Nephron (organoid): ENCODE results near the gene KRT83.
A peak's percentile ranks its signal among the peaks of the same experiment; 100 is the strongest.

ENCODE experiments used
- H3K27ac Mint-ChIP-seq, 3 experiments: 2 replicates each; pipeline ENCODE4 v1.8.0; 2020; ENCODE audit warnings: mixed read lengths in 3 of 3, mild to moderate bottlenecking in 2 of 3, moderate library complexity in 1 of 3
- H3K27me3 Mint-ChIP-seq: 2 replicates; pipeline ENCODE4 v1.8.0; 2021; ENCODE audit warnings: low read depth, mild to moderate bottlenecking, moderate library complexity, mixed read lengths
- H3K36me3 Mint-ChIP-seq: 2 replicates; pipeline ENCODE4 v1.8.0; 2020; ENCODE audit warnings: low read depth, mixed read lengths
- H3K4me1 Mint-ChIP-seq: 2 replicates; pipeline ENCODE4 v1.8.0; 2020; ENCODE audit warnings: mixed read lengths
- H3K4me3 Mint-ChIP-seq, 3 experiments: 2 replicates each; pipeline ENCODE4 v1.8.0; 2020; ENCODE audit warnings: mild to moderate bottlenecking in 3 of 3, mixed read lengths in 3 of 3, moderate library complexity in 2 of 3
- H3K9me3 Mint-ChIP-seq: 2 replicates; pipeline ENCODE4 v1.8.0; 2020; ENCODE audit warnings: mixed read lengths
- TF ChIP-seq, protein P1 (sequence below), 3 experiments: fragments of 200-600 bp; sonication (generic); IDR thresholded peaks; one replicate each; pipeline ENCODE4 v1.5.0; 2021; ENCODE audit warnings: antibody characterized with exemption in 3 of 3; ENCODE audit not compliant: unreplicated experiment in 3 of 3

The KRT83 gene

DNA sequence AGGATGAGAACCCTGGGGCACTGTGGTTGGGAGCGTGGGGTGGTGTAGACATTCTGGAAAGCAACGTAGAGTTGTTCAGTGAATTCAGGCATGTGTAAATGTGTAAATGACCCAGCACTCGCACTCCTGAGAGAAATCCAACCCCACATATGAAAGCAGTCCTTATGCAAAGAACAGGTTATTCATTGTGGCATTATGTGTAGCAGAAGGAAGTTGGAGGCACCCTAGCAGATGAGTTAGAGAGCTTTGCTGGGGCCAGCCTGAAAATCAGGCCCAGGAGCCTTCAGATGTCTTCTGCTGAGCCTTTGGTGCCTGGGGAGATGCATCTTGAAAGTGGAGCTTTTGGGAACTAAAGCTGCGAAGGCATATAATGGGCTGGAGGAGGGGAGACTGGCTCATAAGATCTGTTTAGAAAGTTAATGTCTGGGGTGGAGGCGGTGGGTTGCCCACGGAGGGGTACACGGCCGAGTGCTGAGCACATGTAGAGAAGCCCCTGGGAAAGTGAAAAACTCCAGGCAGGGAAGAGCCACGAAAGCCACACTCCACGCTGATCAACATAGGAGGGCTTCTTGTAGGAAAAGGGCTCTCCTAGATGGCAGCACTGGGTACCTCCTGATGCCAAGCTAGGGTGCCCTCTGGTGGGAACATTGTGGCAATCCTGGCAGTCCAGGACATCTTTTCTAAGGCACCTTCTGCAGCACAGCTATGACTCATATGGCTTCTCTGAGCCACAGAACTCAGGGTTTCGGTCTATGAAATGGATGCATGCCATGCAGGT is 6.0 kb upstream of the KRT83 start:
- TF ChIP-seq, protein P1, sequence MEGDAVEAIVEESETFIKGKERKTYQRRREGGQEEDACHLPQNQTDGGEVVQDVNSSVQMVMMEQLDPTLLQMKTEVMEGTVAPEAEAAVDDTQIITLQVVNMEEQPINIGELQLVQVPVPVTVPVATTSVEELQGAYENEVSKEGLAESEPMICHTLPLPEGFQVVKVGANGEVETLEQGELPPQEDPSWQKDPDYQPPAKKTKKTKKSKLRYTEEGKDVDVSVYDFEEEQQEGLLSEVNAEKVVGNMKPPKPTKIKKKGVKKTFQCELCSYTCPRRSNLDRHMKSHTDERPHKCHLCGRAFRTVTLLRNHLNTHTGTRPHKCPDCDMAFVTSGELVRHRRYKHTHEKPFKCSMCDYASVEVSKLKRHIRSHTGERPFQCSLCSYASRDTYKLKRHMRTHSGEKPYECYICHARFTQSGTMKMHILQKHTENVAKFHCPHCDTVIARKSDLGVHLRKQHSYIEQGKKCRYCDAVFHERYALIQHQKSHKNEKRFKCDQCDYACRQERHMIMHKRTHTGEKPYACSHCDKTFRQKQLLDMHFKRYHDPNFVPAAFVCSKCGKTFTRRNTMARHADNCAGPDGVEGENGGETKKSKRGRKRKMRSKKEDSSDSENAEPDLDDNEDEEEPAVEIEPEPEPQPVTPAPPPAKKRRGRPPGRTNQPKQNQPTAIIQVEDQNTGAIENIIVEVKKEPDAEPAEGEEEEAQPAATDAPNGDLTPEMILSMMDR (IDR thresholded peaks at IDR 0.05; ENCODE audit: unreplicated experiment in 3 of 3), result peak; percentile 57 to 69 (median 63)
- Mint-ChIP-seq H3K27me3 (peaks cover 36% of the 10 kb centered on the region), H3K27ac (no peak overlapping the region), H3K9me3 (no peaks in the 10 kb centered on the region), H3K36me3 (no peaks in the 10 kb centered on the region), H3K4me3 (no peak overlapping the region), H3K4me1 (no peaks in the 10 kb centered on the region)

DNA sequence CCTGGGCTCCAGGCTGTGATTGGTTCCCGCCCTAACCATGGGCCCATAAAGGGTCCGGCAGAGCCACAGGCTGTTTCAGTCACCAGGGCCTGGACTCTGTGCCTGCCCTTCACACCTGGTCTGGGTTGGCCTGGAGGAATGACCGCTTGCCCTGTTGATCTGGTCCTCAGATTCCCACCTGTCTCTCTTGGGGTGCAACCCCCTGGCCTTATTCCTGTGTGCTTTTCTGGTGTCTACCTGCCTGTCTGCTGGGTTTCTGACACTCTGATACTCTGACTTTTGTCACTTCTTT is 2.9 kb upstream of the KRT83 start:
- TF ChIP-seq, protein P1 (IDR thresholded peaks at IDR 0.05; ENCODE audit: unreplicated experiment in 3 of 3), result no peak
- peaks cover 59% of the 10 kb centered on the region for H3K27me3 Mint-ChIP-seq
- H3K9me3 Mint-ChIP-seq, result no peaks in the 10 kb centered on the region

DNA sequence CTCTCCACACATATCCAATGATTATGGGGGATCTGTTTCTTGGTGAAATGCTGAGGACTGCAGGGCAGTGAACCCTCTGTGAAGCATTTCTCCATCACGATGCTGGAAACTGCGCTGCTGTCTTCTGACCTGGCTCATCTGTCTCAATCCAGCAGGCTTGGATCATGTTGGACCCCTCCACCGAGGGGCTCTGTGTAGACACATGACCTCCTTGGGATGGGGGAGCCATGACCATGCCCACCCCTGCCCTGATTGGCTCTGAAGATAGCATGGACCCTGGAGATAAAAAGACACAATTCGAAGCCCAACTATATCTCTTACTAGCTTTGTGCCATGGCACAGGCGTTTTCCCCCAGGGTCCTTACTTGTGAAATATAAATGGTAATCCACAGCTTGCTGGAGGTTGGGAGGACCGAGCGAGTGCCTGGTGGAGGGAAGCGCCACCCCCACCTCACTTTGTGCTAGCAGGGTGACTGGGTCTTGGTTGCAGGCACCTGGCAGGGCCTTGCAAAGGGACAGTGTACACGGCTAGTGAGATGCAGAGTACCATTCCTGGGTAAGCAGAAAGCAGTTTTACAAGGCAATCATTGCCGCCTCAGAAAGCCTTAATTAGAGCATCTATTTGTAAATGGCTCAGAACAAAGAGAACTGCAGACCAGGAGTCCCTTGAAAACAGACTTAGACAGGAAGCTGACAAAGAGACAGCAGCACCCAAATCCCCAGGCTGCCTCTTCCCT is 2.4 kb upstream of the KRT83 start:
- no peaks in the 10 kb centered on the region for H3K4me1 Mint-ChIP-seq
- no peaks in the 10 kb centered on the region for H3K36me3 Mint-ChIP-seq
- no peak overlapping the region for H3K27ac Mint-ChIP-seq
- no peaks in the 10 kb centered on the region for H3K9me3 Mint-ChIP-seq
- TF ChIP-seq, protein P1 (IDR thresholded peaks at IDR 0.05; ENCODE audit: unreplicated experiment in 3 of 3), result no peak
- H3K27me3 Mint-ChIP-seq, result peaks cover 60% of the 10 kb centered on the region
- H3K4me3 Mint-ChIP-seq, result no peak overlapping the region

More for the DNA sequence above, 2.9 kb upstream of the KRT83 start:
- no peaks in the 10 kb centered on the region for H3K36me3 Mint-ChIP-seq
- no peak overlapping the region for H3K4me3 Mint-ChIP-seq
- H3K27ac Mint-ChIP-seq, result no peak overlapping the region
- H3K4me1 Mint-ChIP-seq, result no peaks in the 10 kb centered on the region

DNA sequence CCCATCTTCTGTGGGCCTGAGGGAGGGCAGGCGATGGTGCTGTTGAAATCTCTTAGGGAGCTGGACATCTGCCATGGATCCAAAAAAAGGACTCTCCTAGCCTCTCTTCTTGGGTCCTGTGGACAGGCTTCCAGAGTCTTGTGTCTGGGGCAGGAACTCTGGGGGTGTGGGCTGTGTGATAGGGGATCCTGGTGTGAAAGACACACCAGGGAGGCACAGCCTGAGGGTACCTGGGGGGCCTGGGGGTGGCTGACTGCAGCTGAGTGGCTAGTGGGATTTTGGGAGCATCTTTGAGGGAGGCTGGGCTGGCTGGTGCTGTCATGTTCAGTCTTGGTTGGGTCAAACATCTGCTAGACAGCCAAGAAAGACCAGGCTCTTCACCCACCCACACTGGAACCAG is 1.8 kb upstream of the KRT83 start:
- Mint-ChIP-seq H3K9me3 (no peaks in the 10 kb centered on the region), H3K27ac (no peak overlapping the region), H3K4me3 (no peak overlapping the region), H3K36me3 (no peaks in the 10 kb centered on the region), H3K27me3 (peaks cover 60% of the 10 kb centered on the region), H3K4me1 (no peaks in the 10 kb centered on the region)
- TF ChIP-seq, protein P1 (IDR thresholded peaks at IDR 0.05; ENCODE audit: unreplicated experiment in 3 of 3), result no peak

DNA sequence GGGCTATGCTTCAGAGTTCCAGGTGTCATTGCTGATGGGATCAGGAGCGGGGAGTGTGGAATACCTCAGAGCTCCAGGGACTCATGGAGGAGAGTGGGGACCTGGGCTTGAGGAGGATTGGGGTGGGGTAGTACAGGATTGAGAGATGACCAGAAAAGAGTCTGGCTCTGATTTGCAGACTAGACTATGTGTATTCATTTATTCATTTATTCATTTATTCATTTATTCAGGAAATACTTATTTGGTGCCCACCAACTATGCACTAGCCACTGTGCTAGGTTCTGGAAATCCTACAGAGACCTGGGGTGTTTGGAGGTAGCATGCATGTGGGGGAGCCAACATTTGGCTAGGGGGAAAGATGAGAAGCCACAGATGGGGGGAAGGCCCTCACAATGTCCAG is 871 bp upstream of the KRT83 start:
- H3K4me3 Mint-ChIP-seq, result no peak overlapping the region
- TF ChIP-seq, protein P1 (IDR thresholded peaks at IDR 0.05; ENCODE audit: unreplicated experiment in 3 of 3), result no peak
- no peak overlapping the region for H3K27ac Mint-ChIP-seq
- H3K36me3 Mint-ChIP-seq, result no peaks in the 10 kb centered on the region
- H3K4me1 Mint-ChIP-seq, result no peaks in the 10 kb centered on the region
- no peaks in the 10 kb centered on the region for H3K9me3 Mint-ChIP-seq
- peaks cover 57% of the 10 kb centered on the region for H3K27me3 Mint-ChIP-seq
